H1 (cell line): ENCODE results near the gene CFAP221. TPM values are rescaled to one million over a fixed set of nuclear protein-coding genes. Genes with fewer than 3 reads are reported as not detected.

Experiments used
- GABPA ChIP-seq: IDR thresholded peaks from 2 replicates; pipeline ENCODE4 v1.6.1; 2011; ENCODE audit warnings: mild to moderate bottlenecking, low read length, moderate library complexity, borderline replicate concordance; ENCODE audit not compliant: insufficient read depth
- polyA plus RNA-seq, 7 experiments: library from polyadenylated mRNA; depleted of rRNA in 3 of 7; stranded (reverse) in 5 of 7; unstranded in 2 of 7; fragments of >200 nt in 5 of 7; fragments of 200-250 nt in 2 of 7; gene quantifications; 1 replicate in 5 of 7; 2 replicates in 1 of 7; 4 replicates in 1 of 7; pipeline versions ENCODE4 v1.2.1 to v1.2.3, GENCODE V29; 2011 to 2013; ENCODE audit warnings: missing spikeins in 2 of 7, mixed read lengths in 2 of 7
- total RNA-seq: library from RNA; stranded (reverse); fragmentation: NEBNext Ultra II Directional; extraction: Animal tissue kit (Norgen Biotek cat#: 25700); gene quantifications from 2 replicates; pipeline ENCODE4 v1.2.1, GENCODE V29; 2021
- TF ChIP-seq, protein P1 (sequence below): fragments of 300-600 bp; sonication (generic); IDR thresholded peaks from 2 replicates; pipeline ENCODE4 v1.7.1; 2012; ENCODE audit warnings: low read length, moderate library complexity, mild to moderate bottlenecking, inconsistent platforms; ENCODE audit not compliant: insufficient replicate concordance

CFAP221 gene
- total and polyA plus RNA-seq, 2 of the 8 experiments (the other 6 are each of a cell fraction or from before 2014, with no cell fraction given), result 0.14 to 0.71 TPM

DNA sequence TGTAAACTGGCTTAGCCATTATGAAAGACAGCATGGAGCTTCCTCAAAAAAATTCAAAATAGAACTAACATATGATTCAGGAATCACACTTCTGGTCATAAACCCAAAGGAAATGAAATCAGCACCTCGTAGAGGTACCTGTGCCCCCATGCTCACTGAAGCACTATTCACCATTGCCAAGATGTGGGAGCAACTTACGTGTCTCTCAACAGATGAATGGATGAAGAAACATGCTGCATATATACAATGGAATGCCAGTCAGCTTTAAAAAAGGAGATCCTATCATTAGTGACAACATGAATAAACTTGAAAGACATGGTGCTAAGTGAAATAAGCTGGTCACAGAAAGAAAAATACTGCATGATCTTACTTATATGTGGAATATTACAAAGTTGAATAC, 28.1 kb upstream of the CFAP221 start (continued):
- TF ChIP-seq, protein P1, sequence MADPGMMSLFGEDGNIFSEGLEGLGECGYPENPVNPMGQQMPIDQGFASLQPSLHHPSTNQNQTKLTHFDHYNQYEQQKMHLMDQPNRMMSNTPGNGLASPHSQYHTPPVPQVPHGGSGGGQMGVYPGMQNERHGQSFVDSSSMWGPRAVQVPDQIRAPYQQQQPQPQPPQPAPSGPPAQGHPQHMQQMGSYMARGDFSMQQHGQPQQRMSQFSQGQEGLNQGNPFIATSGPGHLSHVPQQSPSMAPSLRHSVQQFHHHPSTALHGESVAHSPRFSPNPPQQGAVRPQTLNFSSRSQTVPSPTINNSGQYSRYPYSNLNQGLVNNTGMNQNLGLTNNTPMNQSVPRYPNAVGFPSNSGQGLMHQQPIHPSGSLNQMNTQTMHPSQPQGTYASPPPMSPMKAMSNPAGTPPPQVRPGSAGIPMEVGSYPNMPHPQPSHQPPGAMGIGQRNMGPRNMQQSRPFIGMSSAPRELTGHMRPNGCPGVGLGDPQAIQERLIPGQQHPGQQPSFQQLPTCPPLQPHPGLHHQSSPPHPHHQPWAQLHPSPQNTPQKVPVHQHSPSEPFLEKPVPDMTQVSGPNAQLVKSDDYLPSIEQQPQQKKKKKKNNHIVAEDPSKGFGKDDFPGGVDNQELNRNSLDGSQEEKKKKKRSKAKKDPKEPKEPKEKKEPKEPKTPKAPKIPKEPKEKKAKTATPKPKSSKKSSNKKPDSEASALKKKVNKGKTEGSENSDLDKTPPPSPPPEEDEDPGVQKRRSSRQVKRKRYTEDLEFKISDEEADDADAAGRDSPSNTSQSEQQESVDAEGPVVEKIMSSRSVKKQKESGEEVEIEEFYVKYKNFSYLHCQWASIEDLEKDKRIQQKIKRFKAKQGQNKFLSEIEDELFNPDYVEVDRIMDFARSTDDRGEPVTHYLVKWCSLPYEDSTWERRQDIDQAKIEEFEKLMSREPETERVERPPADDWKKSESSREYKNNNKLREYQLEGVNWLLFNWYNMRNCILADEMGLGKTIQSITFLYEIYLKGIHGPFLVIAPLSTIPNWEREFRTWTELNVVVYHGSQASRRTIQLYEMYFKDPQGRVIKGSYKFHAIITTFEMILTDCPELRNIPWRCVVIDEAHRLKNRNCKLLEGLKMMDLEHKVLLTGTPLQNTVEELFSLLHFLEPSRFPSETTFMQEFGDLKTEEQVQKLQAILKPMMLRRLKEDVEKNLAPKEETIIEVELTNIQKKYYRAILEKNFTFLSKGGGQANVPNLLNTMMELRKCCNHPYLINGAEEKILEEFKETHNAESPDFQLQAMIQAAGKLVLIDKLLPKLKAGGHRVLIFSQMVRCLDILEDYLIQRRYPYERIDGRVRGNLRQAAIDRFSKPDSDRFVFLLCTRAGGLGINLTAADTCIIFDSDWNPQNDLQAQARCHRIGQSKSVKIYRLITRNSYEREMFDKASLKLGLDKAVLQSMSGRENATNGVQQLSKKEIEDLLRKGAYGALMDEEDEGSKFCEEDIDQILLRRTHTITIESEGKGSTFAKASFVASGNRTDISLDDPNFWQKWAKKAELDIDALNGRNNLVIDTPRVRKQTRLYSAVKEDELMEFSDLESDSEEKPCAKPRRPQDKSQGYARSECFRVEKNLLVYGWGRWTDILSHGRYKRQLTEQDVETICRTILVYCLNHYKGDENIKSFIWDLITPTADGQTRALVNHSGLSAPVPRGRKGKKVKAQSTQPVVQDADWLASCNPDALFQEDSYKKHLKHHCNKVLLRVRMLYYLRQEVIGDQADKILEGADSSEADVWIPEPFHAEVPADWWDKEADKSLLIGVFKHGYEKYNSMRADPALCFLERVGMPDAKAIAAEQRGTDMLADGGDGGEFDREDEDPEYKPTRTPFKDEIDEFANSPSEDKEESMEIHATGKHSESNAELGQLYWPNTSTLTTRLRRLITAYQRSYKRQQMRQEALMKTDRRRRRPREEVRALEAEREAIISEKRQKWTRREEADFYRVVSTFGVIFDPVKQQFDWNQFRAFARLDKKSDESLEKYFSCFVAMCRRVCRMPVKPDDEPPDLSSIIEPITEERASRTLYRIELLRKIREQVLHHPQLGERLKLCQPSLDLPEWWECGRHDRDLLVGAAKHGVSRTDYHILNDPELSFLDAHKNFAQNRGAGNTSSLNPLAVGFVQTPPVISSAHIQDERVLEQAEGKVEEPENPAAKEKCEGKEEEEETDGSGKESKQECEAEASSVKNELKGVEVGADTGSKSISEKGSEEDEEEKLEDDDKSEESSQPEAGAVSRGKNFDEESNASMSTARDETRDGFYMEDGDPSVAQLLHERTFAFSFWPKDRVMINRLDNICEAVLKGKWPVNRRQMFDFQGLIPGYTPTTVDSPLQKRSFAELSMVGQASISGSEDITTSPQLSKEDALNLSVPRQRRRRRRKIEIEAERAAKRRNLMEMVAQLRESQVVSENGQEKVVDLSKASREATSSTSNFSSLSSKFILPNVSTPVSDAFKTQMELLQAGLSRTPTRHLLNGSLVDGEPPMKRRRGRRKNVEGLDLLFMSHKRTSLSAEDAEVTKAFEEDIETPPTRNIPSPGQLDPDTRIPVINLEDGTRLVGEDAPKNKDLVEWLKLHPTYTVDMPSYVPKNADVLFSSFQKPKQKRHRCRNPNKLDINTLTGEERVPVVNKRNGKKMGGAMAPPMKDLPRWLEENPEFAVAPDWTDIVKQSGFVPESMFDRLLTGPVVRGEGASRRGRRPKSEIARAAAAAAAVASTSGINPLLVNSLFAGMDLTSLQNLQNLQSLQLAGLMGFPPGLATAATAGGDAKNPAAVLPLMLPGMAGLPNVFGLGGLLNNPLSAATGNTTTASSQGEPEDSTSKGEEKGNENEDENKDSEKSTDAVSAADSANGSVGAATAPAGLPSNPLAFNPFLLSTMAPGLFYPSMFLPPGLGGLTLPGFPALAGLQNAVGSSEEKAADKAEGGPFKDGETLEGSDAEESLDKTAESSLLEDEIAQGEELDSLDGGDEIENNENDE, result no peak
- TF ChIP-seq GABPA, result no peak
